Fibroblast of pulmonary artery (primary cell): ENCODE data around the gene SLC35E1.

ENCODE experiments used
- DNase-seq: peaks from one replicate; pipeline ENCODE4 v3.0.0-alpha.2; 2010; ENCODE audit warnings: low read depth
- H3K4me3 ChIP-seq: replicated peaks from 2 replicates; pipeline ENCODE4 v1.5.1; 2011; ENCODE audit warnings: low read depth, mild to moderate bottlenecking, control low read depth, low read length, moderate library complexity
- TF ChIP-seq, protein P1 (sequence below): IDR thresholded peaks from 2 replicates; pipeline ENCODE4 v1.5.1; 2011; ENCODE audit warnings: mild to moderate bottlenecking, control low read depth, low read length, inconsistent platforms; ENCODE audit errors: missing control alignments

SLC35E1 gene

DNA sequence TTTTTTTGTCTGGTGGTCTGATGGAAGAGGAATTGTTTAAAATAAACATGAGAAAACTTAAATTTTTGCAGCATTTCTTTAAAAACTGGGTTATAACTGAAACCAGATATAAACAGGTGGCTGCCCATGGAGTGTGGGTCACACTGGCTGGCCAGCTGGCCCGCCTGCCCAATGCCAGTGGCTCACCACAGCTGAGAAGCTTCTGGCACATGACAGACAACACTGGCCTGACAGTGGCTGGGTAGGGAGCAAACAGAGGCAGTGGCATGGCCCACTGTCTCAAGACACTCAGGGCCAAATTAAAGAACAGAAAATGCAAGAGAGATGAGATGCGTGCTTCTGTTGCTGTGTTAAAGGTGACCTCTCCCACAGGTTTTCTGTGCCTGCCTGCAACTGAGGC, 3.1 kb upstream of the SLC35E1 start:
- TF ChIP-seq, protein P1, sequence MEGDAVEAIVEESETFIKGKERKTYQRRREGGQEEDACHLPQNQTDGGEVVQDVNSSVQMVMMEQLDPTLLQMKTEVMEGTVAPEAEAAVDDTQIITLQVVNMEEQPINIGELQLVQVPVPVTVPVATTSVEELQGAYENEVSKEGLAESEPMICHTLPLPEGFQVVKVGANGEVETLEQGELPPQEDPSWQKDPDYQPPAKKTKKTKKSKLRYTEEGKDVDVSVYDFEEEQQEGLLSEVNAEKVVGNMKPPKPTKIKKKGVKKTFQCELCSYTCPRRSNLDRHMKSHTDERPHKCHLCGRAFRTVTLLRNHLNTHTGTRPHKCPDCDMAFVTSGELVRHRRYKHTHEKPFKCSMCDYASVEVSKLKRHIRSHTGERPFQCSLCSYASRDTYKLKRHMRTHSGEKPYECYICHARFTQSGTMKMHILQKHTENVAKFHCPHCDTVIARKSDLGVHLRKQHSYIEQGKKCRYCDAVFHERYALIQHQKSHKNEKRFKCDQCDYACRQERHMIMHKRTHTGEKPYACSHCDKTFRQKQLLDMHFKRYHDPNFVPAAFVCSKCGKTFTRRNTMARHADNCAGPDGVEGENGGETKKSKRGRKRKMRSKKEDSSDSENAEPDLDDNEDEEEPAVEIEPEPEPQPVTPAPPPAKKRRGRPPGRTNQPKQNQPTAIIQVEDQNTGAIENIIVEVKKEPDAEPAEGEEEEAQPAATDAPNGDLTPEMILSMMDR: no peak
- DNase-seq: no peak
- H3K4me3 ChIP-seq: no peak overlapping the region

DNA sequence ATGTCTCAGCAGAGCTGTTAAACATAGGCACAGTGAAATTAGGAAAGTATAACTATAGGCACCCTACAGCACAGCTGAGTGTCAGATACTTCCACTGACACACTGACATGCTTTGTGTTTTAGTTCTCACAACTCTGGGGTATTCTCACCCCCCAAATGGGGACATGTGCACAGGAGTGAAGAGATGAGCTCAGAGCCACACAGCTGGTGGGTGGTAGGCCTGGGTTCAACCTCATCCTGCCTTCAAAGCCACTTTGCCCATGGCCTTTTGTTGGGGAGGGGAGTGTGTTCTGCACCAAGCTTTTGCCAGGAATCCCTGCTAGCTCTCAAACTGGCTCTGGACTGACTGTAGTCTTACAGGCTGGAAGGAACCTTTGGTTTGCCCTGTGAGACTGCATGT, 1.7 kb upstream of the SLC35E1 start:
- H3K4me3 ChIP-seq: no peak overlapping the region
- TF ChIP-seq, protein P1: no peak
- DNase-seq: no peak

DNA sequence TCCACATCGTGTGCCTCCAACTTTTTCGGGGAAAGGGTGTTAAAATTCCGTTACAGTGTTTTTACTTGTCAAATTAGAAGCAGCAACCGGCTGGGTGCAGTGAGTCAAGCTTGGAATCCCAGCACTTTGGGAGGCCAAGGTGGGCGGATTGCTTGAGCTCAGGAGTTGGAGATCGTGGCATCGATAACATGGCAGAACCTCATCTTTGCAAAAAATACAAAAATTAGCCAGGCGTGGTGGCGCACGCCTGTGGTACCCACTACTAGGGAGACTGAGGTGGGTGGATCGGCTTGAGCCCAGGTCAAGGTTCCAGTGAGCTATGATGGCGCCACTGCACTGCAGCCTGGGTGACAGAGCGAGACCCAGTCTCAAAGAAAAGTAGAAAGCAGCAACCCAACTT, 1.1 kb upstream of the SLC35E1 start:
- DNase-seq: no peak
- H3K4me3 ChIP-seq: peak overlapping the region; percentile 96
- TF ChIP-seq, protein P1: no peak

DNA sequence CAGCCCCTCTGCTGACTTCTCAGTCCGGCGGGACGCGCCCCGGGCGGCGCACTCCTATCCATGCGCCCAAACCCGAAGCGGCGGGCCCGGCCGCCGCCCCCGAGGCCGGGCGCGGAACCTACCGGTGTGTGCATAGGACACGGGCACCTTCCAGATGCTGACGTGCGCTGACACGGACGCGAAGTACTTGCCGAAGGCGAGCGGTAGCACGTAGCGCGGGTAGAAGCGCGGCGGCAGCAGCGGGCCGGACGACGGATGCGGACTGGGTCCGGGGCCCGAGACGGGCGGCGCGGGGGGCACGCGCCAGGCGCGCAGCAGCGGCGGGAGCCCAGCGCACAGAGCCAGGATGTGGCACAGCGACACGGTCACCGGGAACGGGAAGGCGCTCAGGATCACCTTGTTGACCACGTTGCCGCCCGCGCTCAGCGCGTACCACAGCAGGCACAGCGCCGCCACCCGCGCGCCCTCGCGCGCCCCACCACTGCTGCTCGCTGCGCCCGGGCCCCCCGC, 338 bp downstream of the SLC35E1 start:
- H3K4me3 ChIP-seq: peak overlapping the region; percentile 66
- DNase-seq: peak; percentile 16
- TF ChIP-seq, protein P1: no peak

DNA sequence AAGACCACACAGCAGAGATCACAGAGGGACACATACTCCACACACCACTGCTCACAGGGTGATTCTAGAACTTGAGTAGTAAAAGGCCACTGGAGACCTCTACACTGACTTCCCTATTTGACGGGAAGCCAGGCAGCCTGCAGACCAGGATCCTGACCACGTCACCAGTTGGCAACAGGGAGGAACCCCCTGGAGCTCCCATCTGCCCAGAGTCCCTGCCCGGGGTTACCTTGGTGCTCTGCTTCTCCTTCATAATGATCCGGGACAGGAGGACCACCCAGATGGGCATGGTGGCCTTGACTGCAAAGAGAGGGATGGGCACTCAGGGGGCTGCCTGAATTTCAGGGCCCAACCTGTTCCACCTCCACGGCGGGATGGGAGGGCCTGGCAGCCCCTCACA, 932 bp downstream of the SLC35E1 start:
- TF ChIP-seq, protein P1: no peak
- peak; percentile 18 for DNase-seq
- peak overlapping the region; percentile 66 for H3K4me3 ChIP-seq

DNA sequence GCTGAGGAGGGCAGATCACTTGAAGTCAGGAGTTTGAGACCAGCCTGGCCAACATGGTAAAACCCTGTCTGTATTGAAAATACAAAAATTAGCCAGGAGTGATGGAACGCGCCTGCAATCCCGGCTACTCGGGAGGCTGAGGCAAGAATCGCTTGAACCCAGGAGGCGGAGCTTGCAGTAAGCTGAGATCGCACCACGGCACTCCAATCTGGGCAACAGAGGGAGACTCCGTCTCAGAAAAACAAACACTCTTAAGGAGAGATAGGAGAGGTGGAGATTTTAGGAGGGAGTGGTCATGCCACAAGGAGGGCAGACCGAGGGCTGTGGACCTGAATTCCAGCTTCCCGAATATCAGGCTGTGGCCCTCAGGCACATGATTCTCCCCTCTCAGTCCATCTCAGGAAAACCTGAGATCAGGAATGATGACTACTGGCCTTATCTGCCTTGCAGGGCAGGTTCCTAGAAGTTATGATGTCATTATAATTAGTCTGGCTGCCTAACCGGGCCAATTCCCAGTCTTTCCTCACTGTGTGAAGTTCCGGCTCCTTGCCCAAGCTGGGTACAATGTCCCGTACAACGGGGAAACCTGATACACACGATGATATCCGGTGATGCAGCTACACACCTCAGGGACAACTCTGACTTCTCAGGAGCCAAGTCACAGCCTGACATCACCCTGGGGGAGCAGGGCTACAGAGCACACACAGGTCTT, 2.5 kb downstream of the SLC35E1 start:
- no peak overlapping the region for H3K4me3 ChIP-seq
- TF ChIP-seq, protein P1: no peak
- DNase-seq: no peak

DNA sequence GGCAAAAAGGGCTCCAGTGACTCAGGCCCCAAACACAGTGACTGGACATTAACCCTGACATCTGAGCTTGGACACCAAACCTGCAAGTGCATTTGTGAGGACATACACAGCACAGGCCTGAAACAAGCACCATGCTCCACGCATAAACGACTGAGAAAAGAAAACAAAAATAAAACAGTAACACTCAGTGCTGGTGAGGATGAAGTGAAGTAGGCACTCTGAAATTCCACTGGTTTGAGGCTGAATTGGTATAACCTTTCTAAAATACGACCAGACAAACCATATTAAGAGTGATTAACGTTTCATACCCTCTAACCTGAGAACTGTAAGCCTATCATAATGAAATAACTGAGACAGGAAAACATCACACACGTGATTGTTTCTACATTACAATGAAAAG, 5.5 kb downstream of the SLC35E1 start:
- TF ChIP-seq, protein P1: no peak
- no peak overlapping the region for H3K4me3 ChIP-seq
- no peak for DNase-seq
